MV-4-11 (cell line): ENCODE measurements around the gene ATG5.
"Not testable (repeated sequence)": the region's sequence is repeated elsewhere in the genome, so short reads cannot be mapped to it uniquely, and the experiment has no call there.

Source experiments
- DNase-seq: peaks from one replicate; lab custom pipeline; 2025; lab: John Stamatoyannopoulos, UW

Gene ATG5

DNA sequence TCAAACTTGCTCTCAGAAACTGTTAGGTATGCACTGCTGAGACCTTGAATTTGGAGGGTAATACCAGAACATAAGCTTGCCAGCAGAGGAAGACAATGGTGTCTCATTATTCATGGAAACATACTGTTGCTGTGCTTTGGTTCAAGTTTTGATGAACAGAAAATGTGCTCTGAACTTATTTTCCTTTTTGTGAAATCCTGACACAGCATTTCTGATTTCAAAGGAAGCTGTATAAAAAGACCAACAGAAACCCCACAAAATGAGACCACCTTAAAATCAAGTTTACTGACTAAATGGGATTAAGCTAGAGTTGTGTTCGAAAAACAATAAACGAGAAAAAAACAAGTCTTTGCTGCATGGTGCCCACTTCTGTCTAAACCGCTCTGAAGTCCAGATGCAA, 169.1 kb downstream of the ATG5 start:
- DNase-seq = no peak

DNA sequence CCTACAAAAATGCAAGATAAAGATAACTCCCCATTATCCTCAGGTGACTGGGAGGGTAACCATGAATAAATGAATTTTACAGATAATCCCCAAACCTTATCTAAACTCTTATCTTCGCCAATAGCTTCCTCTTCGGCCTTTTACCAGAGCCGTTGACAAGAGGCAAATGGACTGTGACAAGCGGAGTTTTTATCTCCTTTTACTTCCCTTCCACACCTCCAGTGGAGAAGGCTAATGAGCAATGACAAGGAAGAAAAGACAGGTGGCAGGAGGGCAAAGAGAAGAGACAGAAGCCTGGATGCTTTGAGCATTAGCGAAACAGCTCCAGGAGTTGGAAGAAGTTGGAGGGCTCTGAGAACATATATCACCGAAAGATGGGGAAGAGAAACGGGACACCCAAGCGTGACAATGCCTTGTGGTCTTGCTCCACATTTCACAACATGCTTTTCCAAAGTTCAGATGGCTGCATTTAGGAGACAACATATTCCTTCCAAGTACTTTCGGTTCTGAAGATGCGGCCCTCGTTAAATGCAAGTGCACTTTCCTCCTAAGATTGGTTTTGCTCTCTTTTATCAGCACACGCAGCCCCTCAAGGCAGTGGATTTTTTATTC, 170.2 kb downstream of the ATG5 start:
- DNase-seq = peak; percentile 97

- no peak for DNase-seq
Observed at GRCh38 chr6:106154326-106154725, 171.2 kb downstream of the ATG5 start.

- DNase-seq = peak; percentile 37
Observed at GRCh38 chr6:106152952-106153351, 172.6 kb downstream of the ATG5 start.

GRCh38 chr6:106152476-106152875, 173.1 kb downstream of the ATG5 start:
- not testable (repeated sequence) for DNase-seq

GRCh38 chr6:106149472-106150069, 176.0 kb downstream of the ATG5 start:
- DNase-seq = peak; percentile 23

DNA sequence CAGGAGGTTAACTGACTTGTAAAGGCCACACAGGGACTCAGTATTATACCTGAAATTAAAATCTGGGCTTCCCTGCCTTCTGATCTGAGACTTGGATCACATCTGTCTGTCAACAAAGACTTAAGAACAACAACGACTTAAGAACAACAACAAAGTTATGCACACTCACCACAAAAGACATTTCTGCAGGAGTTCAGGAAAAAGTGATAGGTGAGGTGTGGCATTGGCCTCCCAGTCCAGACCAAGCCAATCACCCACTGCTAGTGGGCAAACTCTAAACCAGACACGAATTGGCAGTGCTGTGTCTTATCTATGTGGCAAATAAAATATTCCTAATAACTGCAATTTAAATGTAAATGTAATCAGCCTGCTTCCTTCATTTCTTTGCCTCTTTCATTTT, 178.1 kb downstream of the ATG5 start:
- DNase-seq = no peak

DNA sequence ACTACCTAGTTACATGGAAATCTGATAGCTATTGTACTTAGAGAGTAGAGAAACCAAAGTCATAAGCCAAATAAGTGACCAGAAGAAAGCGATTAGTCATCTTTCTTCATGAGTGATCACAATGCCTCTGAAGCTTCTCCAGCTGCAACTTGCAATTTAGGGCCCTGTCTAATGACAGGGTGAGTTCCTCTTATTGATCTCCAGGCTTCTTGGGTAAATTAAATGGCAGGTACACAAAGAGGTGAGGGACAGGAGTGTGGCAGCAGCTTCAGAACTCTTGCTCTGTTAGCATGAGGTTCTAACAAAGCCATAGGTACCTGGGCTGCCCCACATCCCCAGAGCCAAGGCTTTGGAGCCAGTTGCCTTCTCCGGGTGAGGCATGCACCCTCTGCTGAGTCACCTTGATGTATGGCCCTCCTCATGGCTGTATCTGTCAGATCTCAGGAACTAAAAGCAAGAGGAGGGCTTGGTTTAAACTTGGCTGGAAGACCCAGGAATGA, 178.7 kb downstream of the ATG5 start:
- peak; percentile 59 for DNase-seq

- no peak for DNase-seq
Observed at GRCh38 chr6:106145741-106146227, 179.8 kb downstream of the ATG5 start.

DNA sequence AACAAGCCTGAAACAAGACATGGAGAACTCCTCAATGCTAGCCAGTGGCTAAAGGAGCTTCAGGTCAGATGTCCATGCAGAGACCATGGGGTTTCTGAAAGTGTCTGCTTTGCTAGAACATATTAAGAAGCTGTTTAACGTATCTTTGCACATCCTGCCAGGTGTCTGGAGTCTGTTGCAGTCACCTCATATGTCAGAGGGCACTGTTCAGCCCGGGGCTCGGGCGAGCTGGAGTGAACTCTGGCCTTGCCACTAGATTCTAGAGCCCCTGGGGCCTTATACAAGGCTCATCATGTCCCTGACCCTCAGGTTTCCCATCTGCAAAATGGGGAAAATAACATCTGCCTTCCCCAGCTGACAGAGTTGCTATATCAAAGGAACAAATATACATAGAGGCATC, 180.4 kb downstream of the ATG5 start:
- no peak for DNase-seq

- DNase-seq = no peak
Observed at GRCh38 chr6:106143665-106144064, 181.9 kb downstream of the ATG5 start.

DNA sequence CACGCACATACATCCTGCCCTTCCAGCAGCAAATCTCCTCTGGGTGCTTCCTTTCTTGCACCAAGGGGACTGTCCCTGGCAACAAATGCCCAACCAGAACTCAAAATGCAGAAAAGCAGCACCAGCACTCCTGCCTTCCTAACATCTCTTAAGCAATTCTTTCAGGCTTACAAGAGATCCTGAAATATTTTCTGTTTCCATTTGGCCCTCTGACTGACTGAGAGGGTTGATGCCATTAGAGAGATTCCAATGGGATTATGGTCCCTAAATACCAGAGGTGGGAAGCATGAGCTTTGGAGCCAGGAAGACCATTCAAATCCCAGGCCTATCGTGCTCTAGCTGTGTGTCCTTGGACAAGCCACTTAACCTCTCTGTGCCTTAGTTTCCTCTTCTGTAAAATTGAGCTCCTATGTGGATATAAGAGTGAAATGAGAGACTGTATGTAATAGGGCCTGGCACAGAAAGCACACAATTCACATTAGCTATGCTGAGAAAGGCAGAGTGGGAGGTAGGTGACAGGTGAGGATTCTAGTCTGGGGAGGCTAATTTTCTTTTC, 182.6 kb downstream of the ATG5 start:
- DNase-seq = no peak

GRCh38 chr6:106141441-106142237, 183.9 kb downstream of the ATG5 start:
- peak; percentile 86 for DNase-seq

DNA sequence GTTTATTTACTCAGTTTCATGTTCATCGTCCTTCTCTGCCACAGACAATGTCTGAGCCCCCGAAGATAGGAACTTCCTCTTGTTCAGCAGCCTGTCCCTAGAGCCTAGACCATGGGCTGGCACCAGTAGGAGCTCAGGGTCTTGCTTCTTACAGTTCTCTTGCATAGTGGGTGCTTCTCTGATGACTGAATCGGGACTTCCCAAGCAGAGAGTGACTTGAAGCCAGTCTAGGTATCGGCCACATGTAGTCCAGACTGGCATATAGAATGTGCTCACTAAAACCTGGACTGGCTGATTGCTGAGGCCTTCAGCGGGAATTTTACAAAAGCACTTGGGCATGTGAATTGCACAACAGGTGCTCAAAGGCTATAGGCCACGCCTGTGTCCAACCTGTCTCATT, 187.4 kb downstream of the ATG5 start:
- no peak for DNase-seq

DNA sequence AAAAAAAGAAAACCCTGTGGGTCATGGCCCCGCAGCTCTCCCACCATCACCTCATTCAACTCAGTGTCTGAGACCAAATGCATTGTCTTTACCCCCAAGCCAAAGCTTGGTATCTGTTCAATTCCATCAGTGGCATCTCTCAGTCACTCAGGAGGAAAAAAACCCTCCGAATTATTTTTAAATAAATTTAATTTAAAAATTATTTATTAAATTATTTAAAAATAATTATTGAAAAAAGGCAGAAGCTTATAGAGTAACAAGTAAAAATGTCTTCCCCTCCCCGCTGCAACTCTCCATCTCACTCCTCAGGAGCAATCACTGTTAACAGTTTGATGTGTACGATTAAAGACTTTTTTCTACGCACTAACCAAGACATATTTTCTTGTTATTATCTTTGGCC, 188.7 kb downstream of the ATG5 start:
- no peak for DNase-seq

- no peak for DNase-seq
Observed at GRCh38 chr6:106135911-106136571, 189.5 kb downstream of the ATG5 start.

- peak; percentile 87 for DNase-seq
Observed at GRCh38 chr6:106134906-106135634, 190.5 kb downstream of the ATG5 start.
